HCT116 (cell line): ENCODE data around the gene NEDD4L. TPM values are rescaled to one million over a fixed set of nuclear protein-coding genes. Genes with fewer than 3 reads are reported as not detected.

Experiments
- ATAC-seq: fragments of 200-7000 bp; cut with Tn5 transposase; 2 replicates; pipeline ENCODE4 v1.9.1; 2020; ENCODE audit warnings: mild to moderate bottlenecking, moderate library complexity
- BruUV-seq: library from RNA; stranded (reverse); fragments of 400-500 nt; replicated peaks from 2 replicates; lab custom pipeline; 2021; lab: Mats Ljungman, UMichigan
- CTCF ChIA-PET: fragments of 300-600 bp; sonication (Branson Sonifier 250); formaldehyde crosslinking; loops from one replicate; lab custom pipeline; 2021; ENCODE audit warnings: antibody characterized with exemption; lab: Charles Lee
- POLR2A ChIA-PET: fragments of 300-600, 350-600 bp; sonication (Branson Sonifier 250); formaldehyde crosslinking; loops from one replicate; lab custom pipeline; 2021; ENCODE audit warnings: antibody characterized with exemption; lab: Charles Lee
- RAD21 ChIA-PET, 2 experiments: fragments of 300-600 bp; sonication (Branson Sonifier 250); formaldehyde crosslinking; loops; one replicate each; lab custom pipeline; 2023; ENCODE audit warnings: low total read pairs in 2 of 2; ENCODE audit not compliant: uncharacterized antibody in 2 of 2, unreplicated experiment in 2 of 2, low non-redundant PET in 1 of 2; lab: Charles Lee
- DNase-seq: peaks from one replicate; pipeline ENCODE4 v3.0.0-alpha.2; 2010; ENCODE audit warnings: low read depth, low spot score
- H2AFZ ChIP-seq: fragments of 200-600 bp; shearing (Covaris generic), sonication (generic); 2 replicates; pipeline ENCODE4 v1.6.1; 2017; ENCODE audit warnings: low read depth, mixed run types, mixed read lengths, antibody characterized with exemption, low read length; ENCODE audit not compliant: poor library complexity, severe bottlenecking
- H3K27ac ChIP-seq: 2 replicates; pipeline ENCODE4 v1.5.1; 2012; ENCODE audit warnings: low read depth, low read length
- H3K27me3 ChIP-seq: fragments of 200-600 bp; sonication (generic); 2 replicates; pipeline ENCODE4 v1.6.1; 2016; ENCODE audit warnings: mixed run types, low read length, mixed read lengths; ENCODE audit not compliant: insufficient read depth
- H3K36me3 ChIP-seq, 2 experiments: fragments of 200-500 bp in 1 of 2; fragments of 200-600 bp in 1 of 2; sonication (Bioruptor generic) in 1 of 2; sonication (generic) in 1 of 2; 2 replicates each; pipeline versions ENCODE4 v1.5.1 to v1.6.1; 2014 to 2016; ENCODE audit warnings: low read length in 2 of 2, inconsistent platforms in 1 of 2, mixed read lengths in 1 of 2, mixed run types in 1 of 2; ENCODE audit not compliant: insufficient read depth in 2 of 2, control insufficient read depth in 1 of 2
- H3K4me1 ChIP-seq, 2 experiments: fragments of 200-600 bp in 1 of 2; sonication (generic) in 1 of 2; 2 replicates each; pipeline versions ENCODE4 v1.5.1 to v1.6.1; 2012 to 2017; ENCODE audit warnings: low read length in 2 of 2, inconsistent platforms in 1 of 2, mild to moderate bottlenecking in 1 of 2, mixed read lengths in 1 of 2, mixed run types in 1 of 2, moderate library complexity in 1 of 2; ENCODE audit not compliant: insufficient read depth in 2 of 2, control insufficient read depth in 1 of 2
- H3K4me2 ChIP-seq: fragments of 200-600 bp; sonication (generic); 2 replicates; pipeline ENCODE4 v1.6.1; 2017; ENCODE audit warnings: mixed run types, low read length, mixed read lengths
- H3K4me3 ChIP-seq, 2 experiments: fragments of 200-600 bp in 1 of 2; sonication (generic) in 1 of 2; replicated peaks in 1 of 2; 2 replicates each; pipeline ENCODE4 v1.5.1; 2011 to 2016; ENCODE audit warnings: low read length in 2 of 2, control low read depth in 1 of 2, low read depth in 1 of 2, mild to moderate bottlenecking in 1 of 2, mixed read lengths in 1 of 2, mixed run types in 1 of 2
- H3K79me2 ChIP-seq: fragments of 200-600 bp; sonication (generic); 2 replicates; pipeline ENCODE4 v1.6.1; 2017; ENCODE audit warnings: mild to moderate bottlenecking, mixed run types, low read length, moderate library complexity, mixed read lengths; ENCODE audit not compliant: insufficient read depth
- H3K9ac ChIP-seq: fragments of 200-600 bp; sonication (generic); 2 replicates; pipeline ENCODE4 v1.6.1; 2016; ENCODE audit warnings: low read length, mixed read lengths
- H3K9me2 ChIP-seq: fragments of 200-600 bp; sonication (generic), shearing (Covaris generic); 2 replicates; pipeline ENCODE4 v1.6.1; 2017; ENCODE audit warnings: mixed run types, mild to moderate bottlenecking, moderate library complexity; ENCODE audit not compliant: insufficient read depth
- H3K9me3 ChIP-seq, 2 experiments: fragments of 200-500 bp in 1 of 2; fragments of 200-600 bp in 1 of 2; sonication (Bioruptor generic) in 1 of 2; sonication (generic) in 1 of 2; 2 replicates each; pipeline ENCODE4 v1.6.1; 2014 to 2017; ENCODE audit warnings: low read length in 2 of 2, mixed read lengths in 2 of 2, inconsistent platforms in 1 of 2, low read depth in 1 of 2, mild to moderate bottlenecking in 1 of 2, mixed run types in 1 of 2, moderate library complexity in 1 of 2; ENCODE audit not compliant: control insufficient read depth in 1 of 2, insufficient read depth in 1 of 2
- H4K20me1 ChIP-seq: fragments of 200-600 bp; sonication (generic), shearing (Covaris generic); 2 replicates; pipeline ENCODE4 v1.6.1; 2017; ENCODE audit warnings: mixed run types, mild to moderate bottlenecking, moderate library complexity; ENCODE audit not compliant: insufficient read depth
- CBX3 ChIP-seq: IDR thresholded peaks from 2 replicates; pipeline ENCODE4 v1.6.1; 2012; ENCODE audit warnings: low read depth
- CEBPB ChIP-seq: IDR thresholded peaks from 2 replicates; pipeline ENCODE4 v1.6.1; 2012; ENCODE audit warnings: low read depth
- ELF1 ChIP-seq: IDR thresholded peaks from 2 replicates; pipeline ENCODE4 v1.6.1; 2012; ENCODE audit warnings: low read depth, borderline replicate concordance
- FOSL1 ChIP-seq: IDR thresholded peaks from 2 replicates; pipeline ENCODE4 v1.6.1; 2012; ENCODE audit warnings: low read depth
- JUND ChIP-seq: IDR thresholded peaks from 2 replicates; pipeline ENCODE4 v1.6.1; 2012
- MAX ChIP-seq: IDR thresholded peaks from 2 replicates; pipeline ENCODE4 v1.6.1; 2012
- POLR2AphosphoS5 ChIP-seq: IDR thresholded peaks from 2 replicates; pipeline ENCODE4 v1.6.1; 2011; ENCODE audit warnings: mild to moderate bottlenecking, low read depth, low read length, moderate library complexity
- RAD21 ChIP-seq: IDR thresholded peaks from 2 replicates; pipeline ENCODE4 v1.6.1; 2012; ENCODE audit warnings: low read depth, mild to moderate bottlenecking
- REST ChIP-seq: IDR thresholded peaks from 2 replicates; pipeline ENCODE4 v1.6.1; 2012; ENCODE audit warnings: low read depth
- SIN3A ChIP-seq: IDR thresholded peaks from 2 replicates; pipeline ENCODE4 v1.6.1; 2012; ENCODE audit warnings: low read depth
- SP1 ChIP-seq: IDR thresholded peaks from 2 replicates; pipeline ENCODE4 v1.6.1; 2012; ENCODE audit warnings: low read depth
- SRF ChIP-seq: IDR thresholded peaks from 2 replicates; pipeline ENCODE4 v1.6.1; 2012; ENCODE audit warnings: low read depth
- TCF7L2 ChIP-seq: IDR thresholded peaks from 2 replicates; pipeline ENCODE4 v1.7.0; 2011; ENCODE audit warnings: borderline replicate concordance, inconsistent platforms; ENCODE audit not compliant: insufficient read depth, insufficient read length; ENCODE audit errors: extremely low read depth
- ZBTB33 ChIP-seq: IDR thresholded peaks from 2 replicates; pipeline ENCODE4 v1.6.1; 2011; ENCODE audit warnings: mild to moderate bottlenecking, low read length, moderate library complexity; ENCODE audit not compliant: insufficient replicate concordance; ENCODE audit errors: extremely low read depth
- ZFX ChIP-seq: fragments of 450-650 bp; IDR thresholded peaks from 2 replicates; pipeline ENCODE4 v1.6.1; 2017
- intact Hi-C: fragments of 100-400 bp; cut with micrococcal nuclease; formaldehyde crosslinking; loops from 2 replicates; pipeline ENCODE4 v1.10.0; 2022
- total RNA-seq: library from RNA; stranded (reverse); gene quantifications from one replicate; pipeline ENCODE4 v1.2.1, GENCODE V29; 2021; ENCODE audit not compliant: unreplicated experiment
- TF ChIP-seq, protein P1 (sequence below), 3 experiments: fragments of 200-600 bp in 1 of 3; sonication (generic) in 1 of 3; IDR thresholded peaks in 2 of 3; conservative IDR thresholded peaks in 1 of 3; 2 replicates each; pipeline ENCODE4 v1.5.1; 2012 to 2017; ENCODE audit warnings: low read depth in 2 of 3, low read length in 2 of 3, antibody characterized with exemption in 1 of 3, borderline replicate concordance in 1 of 3, control low read depth in 1 of 3, mild to moderate bottlenecking in 1 of 3, mixed read lengths in 1 of 3, mixed run types in 1 of 3, moderate library complexity in 1 of 3; ENCODE audit not compliant: insufficient read depth in 1 of 3
- TF ChIP-seq, protein P2 (sequence below): IDR thresholded peaks from 2 replicates; pipeline ENCODE4 v1.6.1; 2012

The NEDD4L gene
- total RNA-seq, 1 experiment from 2014 or later, result 41.5 TPM

- H4K20me1 ChIP-seq, result no peaks in the 10 kb centered on the region
- no peaks in the 10 kb centered on the region for H3K79me2 ChIP-seq
- H3K4me2 ChIP-seq, result no peak overlapping the region
- H3K27ac ChIP-seq, result no peak overlapping the region
- no peaks in the 10 kb centered on the region for H3K27me3 ChIP-seq
- H3K9me3 ChIP-seq, result peaks cover 3 to 14% of the 10 kb centered on the region in 2 experiments; a peak in 3 of 4 replicates
- H2AFZ ChIP-seq, result no peak overlapping the region
- POLR2A ChIA-PET, result no interaction called here
- no TSS peak for BruUV-seq
- H3K4me3 ChIP-seq, result no peak overlapping the region
- H3K36me3 ChIP-seq, result no peaks in the 10 kb centered on the region
- DNase-seq, result no peak
- intact Hi-C loops, result no loop called here
- no peak overlapping the region for H3K9ac ChIP-seq
- TF ChIP-seq ZBTB33 (no peak), CEBPB (no peak), POLR2AphosphoS5 (no peak), MAX (no peak), RAD21 (no peak), CBX3 (no peak), FOSL1 (no peak), TCF7L2 (no peak), SRF (no peak), ZFX (no peak), SP1 (no peak), REST (no peak), ELF1 (no peak), JUND (no peak), SIN3A (no peak)
- TF ChIP-seq, protein P1, sequence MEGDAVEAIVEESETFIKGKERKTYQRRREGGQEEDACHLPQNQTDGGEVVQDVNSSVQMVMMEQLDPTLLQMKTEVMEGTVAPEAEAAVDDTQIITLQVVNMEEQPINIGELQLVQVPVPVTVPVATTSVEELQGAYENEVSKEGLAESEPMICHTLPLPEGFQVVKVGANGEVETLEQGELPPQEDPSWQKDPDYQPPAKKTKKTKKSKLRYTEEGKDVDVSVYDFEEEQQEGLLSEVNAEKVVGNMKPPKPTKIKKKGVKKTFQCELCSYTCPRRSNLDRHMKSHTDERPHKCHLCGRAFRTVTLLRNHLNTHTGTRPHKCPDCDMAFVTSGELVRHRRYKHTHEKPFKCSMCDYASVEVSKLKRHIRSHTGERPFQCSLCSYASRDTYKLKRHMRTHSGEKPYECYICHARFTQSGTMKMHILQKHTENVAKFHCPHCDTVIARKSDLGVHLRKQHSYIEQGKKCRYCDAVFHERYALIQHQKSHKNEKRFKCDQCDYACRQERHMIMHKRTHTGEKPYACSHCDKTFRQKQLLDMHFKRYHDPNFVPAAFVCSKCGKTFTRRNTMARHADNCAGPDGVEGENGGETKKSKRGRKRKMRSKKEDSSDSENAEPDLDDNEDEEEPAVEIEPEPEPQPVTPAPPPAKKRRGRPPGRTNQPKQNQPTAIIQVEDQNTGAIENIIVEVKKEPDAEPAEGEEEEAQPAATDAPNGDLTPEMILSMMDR (IDR thresholded peaks at IDR 0.05 in 2 of 3, conservative IDR thresholded peaks at IDR 0.05 in 1 of 3; ENCODE audit: borderline replicate concordance in 1 of 3, insufficient read depth in 1 of 3, low read depth in 2 of 3, low read length in 2 of 3), result no peak
- TF ChIP-seq, protein P2, sequence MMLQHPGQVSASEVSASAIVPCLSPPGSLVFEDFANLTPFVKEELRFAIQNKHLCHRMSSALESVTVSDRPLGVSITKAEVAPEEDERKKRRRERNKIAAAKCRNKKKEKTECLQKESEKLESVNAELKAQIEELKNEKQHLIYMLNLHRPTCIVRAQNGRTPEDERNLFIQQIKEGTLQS, result no peak
- no peak for ATAC-seq
- RAD21 ChIA-PET, result no interaction called here
- no peaks in the 10 kb centered on the region for H3K9me2 ChIP-seq
- CTCF ChIA-PET, result no interaction called here
- peaks cover 0 to 7% of the 10 kb centered on the region in 2 experiments; a peak in 1 of 4 replicates for H3K4me1 ChIP-seq
These were observed 259.3 kb downstream of the NEDD4L start for GRCh38 chr18:58303363-58303762.
